H1 (cell line): ENCODE results near the gene STAM.

ENCODE experiments used
- ATF2 ChIP-seq: IDR thresholded peaks from 2 replicates; pipeline ENCODE4 v1.6.1; 2012; ENCODE audit warnings: low read length, inconsistent platforms
- CEBPB ChIP-seq: IDR thresholded peaks from 2 replicates; pipeline ENCODE4 v1.6.1; 2012; ENCODE audit warnings: low read depth, low read length
- CHD1 ChIP-seq: IDR thresholded peaks from 2 replicates; pipeline ENCODE4 v1.6.1; 2012; ENCODE audit warnings: low read depth, low read length, improper control_type of control experiment
- CTCF ChIP-seq, 3 experiments: IDR thresholded peaks; 1 replicate in 2 of 3; 2 replicates in 1 of 3; pipeline versions ENCODE4 v1.5.1 to v1.6.1; 2011; ENCODE audit warnings: low read length in 3 of 3, mild to moderate bottlenecking in 3 of 3, inconsistent platforms in 2 of 3, low read depth in 1 of 3, moderate library complexity in 1 of 3; ENCODE audit not compliant: insufficient read depth in 1 of 3; ENCODE audit errors: control extremely low read depth in 1 of 3
- POLR2A ChIP-seq, 2 experiments: IDR thresholded peaks; 1 replicate in 1 of 2; 2 replicates in 1 of 2; pipeline ENCODE4 v1.6.1; 2011; ENCODE audit warnings: low read depth in 2 of 2, low read length in 2 of 2, mild to moderate bottlenecking in 2 of 2; ENCODE audit errors: control extremely low read depth in 1 of 2
- TF ChIP-seq, protein P1 (sequence below): IDR thresholded peaks from 2 replicates; pipeline ENCODE4 v1.6.1; 2012; ENCODE audit warnings: inconsistent platforms

DNA sequence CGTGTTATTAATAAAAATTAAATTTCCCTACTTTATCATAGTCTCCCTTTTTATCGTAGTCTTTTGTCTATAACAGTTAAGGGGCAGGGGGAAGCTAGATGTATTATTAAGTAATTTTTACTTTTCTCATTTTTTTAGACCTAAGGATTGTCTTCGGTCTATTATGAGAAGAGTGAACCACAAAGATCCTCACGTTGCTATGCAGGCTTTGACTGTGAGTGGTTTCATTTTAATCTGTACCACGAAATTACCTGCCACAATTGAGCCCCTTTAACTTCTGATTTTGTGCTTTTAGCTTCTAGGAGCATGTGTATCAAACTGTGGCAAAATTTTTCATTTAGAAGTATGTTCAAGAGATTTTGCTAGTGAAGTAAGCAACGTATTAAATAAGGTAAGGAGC lies 40.6 kb downstream of the STAM start:
- TF ChIP-seq, protein P1, sequence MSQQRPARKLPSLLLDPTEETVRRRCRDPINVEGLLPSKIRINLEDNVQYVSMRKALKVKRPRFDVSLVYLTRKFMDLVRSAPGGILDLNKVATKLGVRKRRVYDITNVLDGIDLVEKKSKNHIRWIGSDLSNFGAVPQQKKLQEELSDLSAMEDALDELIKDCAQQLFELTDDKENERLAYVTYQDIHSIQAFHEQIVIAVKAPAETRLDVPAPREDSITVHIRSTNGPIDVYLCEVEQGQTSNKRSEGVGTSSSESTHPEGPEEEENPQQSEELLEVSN = no peak
- TF ChIP-seq POLR2A (IDR thresholded peaks at IDR 0.05; ENCODE audit: control extremely low read depth in 1 of 2, low read depth in 2 of 2, low read length in 2 of 2) (no peak), CHD1 (no peak), CTCF (IDR thresholded peaks at IDR 0.05; ENCODE audit: control extremely low read depth in 1 of 3, insufficient read depth in 1 of 3, low read depth in 1 of 3, low read length in 3 of 3) (no peak), ATF2 (no peak), CEBPB (no peak)
